ENCODE results near the gene PCSK1N.
"Not testable (repeated sequence)": the region's sequence is repeated elsewhere in the genome, so short reads cannot be mapped to it uniquely, and the experiment has no call there.

Gene PCSK1N

GRCh38 chrX:48819394-48819793, 16.0 kb downstream of the PCSK1N start:
- not testable (repeated sequence) for DNase-seq

- no peak for DNase-seq
These were observed 16.5 kb downstream of the PCSK1N start for GRCh38 chrX:48818866-48819265.

- no peak for DNase-seq
These were observed 17.3 kb downstream of the PCSK1N start for GRCh38 chrX:48818098-48818497.

GRCh38 chrX:48816014-48816810, 19.2 kb downstream of the PCSK1N start:
- DNase-seq, result no peak

- DNase-seq, result no peak
These were observed 20.1 kb downstream of the PCSK1N start for GRCh38 chrX:48815266-48815665.

GRCh38 chrX:48814722-48815121, 20.7 kb downstream of the PCSK1N start:
- DNase-seq, result no peak

- DNase-seq, result peak; percentile 46 to 68 (median 57)
These were observed 21.8 kb downstream of the PCSK1N start for GRCh38 chrX:48813644-48814043.

- DNase-seq, result peak in 1 of 3 donors; percentile 7
These were observed 29.3 kb downstream of the PCSK1N start for GRCh38 chrX:48806081-48806480.

GRCh38 chrX:48802905-48803200, 32.6 kb downstream of the PCSK1N start:
- DNase-seq, result peak in 2 of 3 donors; percentile 19 to 22

GRCh38 chrX:48802089-48802904, 33.1 kb downstream of the PCSK1N start:
- peak; percentile 80 to 87 (median 85) for DNase-seq

- peak; percentile 97 to 98 (median 97) for DNase-seq
These were observed 33.9 kb downstream of the PCSK1N start, which contains the start of gene HDAC6 for GRCh38 chrX:48801280-48802088. Gene HDAC6 (plus strand): TSS chrX:48802067. CDS start chrX:48802693, 626 bp downstream.

GRCh38 chrX:48800574-48801279, 34.7 kb downstream of the PCSK1N start:
- peak in 2 of 3 donors; percentile 28 to 35 for DNase-seq

- no peak for DNase-seq
These were observed 37.1 kb downstream of the PCSK1N start for GRCh38 chrX:48798318-48798717.

- no peak for DNase-seq
These were observed 40.4 kb downstream of the PCSK1N start for GRCh38 chrX:48794911-48795515.

GRCh38 chrX:48794340-48794910, 41.0 kb downstream of the PCSK1N start:
- no peak for DNase-seq

- no peak for DNase-seq
These were observed 41.5 kb downstream of the PCSK1N start for GRCh38 chrX:48793935-48794334.

GRCh38 chrX:48792219-48792618, 43.2 kb downstream of the PCSK1N start:
- no peak for DNase-seq

- no peak for DNase-seq
These were observed 44.2 kb downstream of the PCSK1N start for GRCh38 chrX:48791063-48791820.

GRCh38 chrX:48790477-48790876, 44.9 kb downstream of the PCSK1N start:
- DNase-seq, result no peak

- DNase-seq, result no peak
These were observed 45.8 kb downstream of the PCSK1N start for GRCh38 chrX:48789366-48790220.
